ENCODE measurements around the gene ACBD7. TPM values are rescaled to one million over a fixed set of nuclear protein-coding genes. Genes with fewer than 3 reads are reported as not detected.

Gene ACBD7
- total RNA-seq, 1 experiment from 2014 or later = 10.0 TPM

DNA sequence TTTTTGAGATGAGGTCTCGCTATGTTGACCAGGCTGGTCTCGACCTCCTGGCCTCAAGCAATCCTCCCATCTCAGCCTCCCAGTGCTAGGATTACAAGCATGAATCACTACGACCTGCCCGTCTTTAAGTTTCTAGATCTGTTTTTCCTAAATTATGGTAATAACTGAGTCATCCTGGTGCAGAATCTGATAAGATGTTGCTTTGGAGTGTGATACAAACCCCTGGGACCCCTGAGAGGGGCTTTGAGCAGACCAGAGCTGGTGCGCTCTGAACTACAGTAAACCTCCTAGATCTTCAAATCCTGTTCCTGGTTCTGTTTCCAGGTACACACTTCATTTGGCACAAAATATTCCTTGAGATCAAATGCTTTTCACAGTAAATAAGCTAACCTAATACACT, 42.8 kb upstream of the ACBD7 start:
- Mint-ChIP-seq H3K36me3 (ENCODE audit: insufficient read depth, unreplicated experiment) (no peaks in the 10 kb centered on the region), H3K4me3 (ENCODE audit: low read depth, unreplicated experiment) (no peak overlapping the region), H3K9me3 (ENCODE audit: low read depth, unreplicated experiment) (no peaks in the 10 kb centered on the region), H3K27ac (ENCODE audit: unreplicated experiment) (no peak overlapping the region), H3K4me1 (ENCODE audit: low read depth, unreplicated experiment) (no peaks in the 10 kb centered on the region), H3K27me3 (ENCODE audit: unreplicated experiment) (no peaks in the 10 kb centered on the region)
- TF ChIP-seq, protein P1, sequence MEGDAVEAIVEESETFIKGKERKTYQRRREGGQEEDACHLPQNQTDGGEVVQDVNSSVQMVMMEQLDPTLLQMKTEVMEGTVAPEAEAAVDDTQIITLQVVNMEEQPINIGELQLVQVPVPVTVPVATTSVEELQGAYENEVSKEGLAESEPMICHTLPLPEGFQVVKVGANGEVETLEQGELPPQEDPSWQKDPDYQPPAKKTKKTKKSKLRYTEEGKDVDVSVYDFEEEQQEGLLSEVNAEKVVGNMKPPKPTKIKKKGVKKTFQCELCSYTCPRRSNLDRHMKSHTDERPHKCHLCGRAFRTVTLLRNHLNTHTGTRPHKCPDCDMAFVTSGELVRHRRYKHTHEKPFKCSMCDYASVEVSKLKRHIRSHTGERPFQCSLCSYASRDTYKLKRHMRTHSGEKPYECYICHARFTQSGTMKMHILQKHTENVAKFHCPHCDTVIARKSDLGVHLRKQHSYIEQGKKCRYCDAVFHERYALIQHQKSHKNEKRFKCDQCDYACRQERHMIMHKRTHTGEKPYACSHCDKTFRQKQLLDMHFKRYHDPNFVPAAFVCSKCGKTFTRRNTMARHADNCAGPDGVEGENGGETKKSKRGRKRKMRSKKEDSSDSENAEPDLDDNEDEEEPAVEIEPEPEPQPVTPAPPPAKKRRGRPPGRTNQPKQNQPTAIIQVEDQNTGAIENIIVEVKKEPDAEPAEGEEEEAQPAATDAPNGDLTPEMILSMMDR (IDR thresholded peaks at IDR 0.05; ENCODE audit: unreplicated experiment) = no peak
- no TSS peak for BruUV-seq (replicated peaks)
- intact Hi-C loops (cut with micrococcal nuclease; ENCODE audit: unreplicated experiment) = no loop called here
- CTCF ChIA-PET = interaction anchor here (0.6 kb wide), 1 partner anchor 16 kb away, joined by 3 read pairs; no protein-coding TSS in a partner anchor
- DNase-seq = no peak

DNA sequence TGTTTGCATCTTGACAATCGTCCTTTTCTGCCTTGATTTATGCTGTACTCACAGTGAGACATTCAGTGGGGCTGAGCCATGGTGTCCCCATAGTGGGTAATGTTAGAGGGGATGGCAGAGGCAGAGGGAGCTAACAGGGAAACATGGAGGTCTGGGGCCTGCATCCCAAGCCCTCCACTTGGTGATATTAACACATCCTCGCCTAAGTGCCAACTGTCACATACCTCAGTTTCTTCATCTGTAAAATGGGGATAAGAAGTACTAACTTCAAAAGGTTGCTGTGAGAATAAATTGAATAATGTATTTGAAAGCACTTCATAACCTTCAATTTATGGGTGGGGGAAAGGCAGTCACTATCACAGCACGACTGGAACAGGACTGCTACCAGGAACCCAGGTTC, 36.3 kb upstream of the ACBD7 start:
- no TSS peak for BruUV-seq (replicated peaks)
- no peaks in the 10 kb centered on the region for H3K27me3 Mint-ChIP-seq (ENCODE audit: unreplicated experiment)

DNA sequence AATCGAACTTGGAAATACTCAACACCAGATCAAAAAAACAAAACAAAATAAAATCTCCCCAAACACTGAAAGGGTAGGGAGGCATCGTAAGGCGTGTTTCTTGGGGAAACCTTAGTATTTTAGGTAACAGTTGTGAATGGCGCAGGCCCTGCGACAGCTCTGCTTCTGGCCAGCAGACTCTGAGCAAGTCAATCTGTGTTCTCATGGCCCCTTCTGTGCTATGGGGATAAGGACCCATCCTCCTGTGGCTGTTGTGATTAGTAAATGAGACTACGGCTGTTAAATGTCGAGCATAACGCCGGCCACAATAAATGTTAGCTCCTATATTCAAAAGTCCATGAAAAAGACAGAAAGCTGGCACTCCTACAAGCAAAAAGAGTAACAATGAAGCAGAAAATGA, 35.6 kb upstream of the ACBD7 start:
- no TSS peak for BruUV-seq (replicated peaks)
- Mint-ChIP-seq H3K27ac (ENCODE audit: unreplicated experiment) (no peak overlapping the region), H3K4me1 (ENCODE audit: low read depth, unreplicated experiment) (no peaks in the 10 kb centered on the region), H3K36me3 (ENCODE audit: insufficient read depth, unreplicated experiment) (no peaks in the 10 kb centered on the region), H3K9me3 (ENCODE audit: low read depth, unreplicated experiment) (no peaks in the 10 kb centered on the region), H3K4me3 (ENCODE audit: low read depth, unreplicated experiment) (no peak overlapping the region), H3K27me3 (ENCODE audit: unreplicated experiment) (no peaks in the 10 kb centered on the region)
- CTCF ChIA-PET = no interaction called here
- intact Hi-C loops (cut with micrococcal nuclease; ENCODE audit: unreplicated experiment) = no loop called here
- DNase-seq = no peak
- TF ChIP-seq, protein P1 (IDR thresholded peaks at IDR 0.05; ENCODE audit: unreplicated experiment) = no peak

More for the DNA sequence above, 36.3 kb upstream of the ACBD7 start:
- Mint-ChIP-seq H3K27ac (ENCODE audit: unreplicated experiment) (no peak overlapping the region), H3K4me1 (ENCODE audit: low read depth, unreplicated experiment) (no peaks in the 10 kb centered on the region), H3K9me3 (ENCODE audit: low read depth, unreplicated experiment) (no peaks in the 10 kb centered on the region), H3K36me3 (ENCODE audit: insufficient read depth, unreplicated experiment) (no peaks in the 10 kb centered on the region), H3K4me3 (ENCODE audit: low read depth, unreplicated experiment) (no peak overlapping the region)
- TF ChIP-seq, protein P1 (IDR thresholded peaks at IDR 0.05; ENCODE audit: unreplicated experiment) = no peak
- intact Hi-C loops (cut with micrococcal nuclease; ENCODE audit: unreplicated experiment) = no loop called here
- CTCF ChIA-PET = interaction anchor here (0.6 kb wide), 1 partner anchor 13 kb away, joined by 4 read pairs; no protein-coding TSS in a partner anchor
- no peak for DNase-seq

DNA sequence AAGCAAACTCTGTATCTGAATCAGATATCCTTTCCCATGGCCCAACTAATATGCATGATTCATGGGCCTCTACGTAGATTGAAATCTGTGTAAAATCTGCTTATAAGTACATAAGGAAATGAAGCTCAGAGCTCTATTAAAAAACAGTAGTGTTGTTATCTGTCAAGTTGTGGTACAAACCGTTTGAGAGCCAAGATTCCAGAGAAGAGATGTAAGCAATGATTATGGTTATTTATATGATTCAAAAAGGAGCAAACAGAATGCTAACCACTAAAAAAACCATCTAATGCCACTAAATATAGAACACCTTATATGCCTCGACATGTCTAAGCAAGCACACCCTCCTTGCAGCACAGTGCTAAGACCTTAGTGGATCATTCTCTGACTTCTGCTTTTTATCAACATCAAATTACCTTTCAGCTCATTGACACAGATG, 35.2 kb upstream of the ACBD7 start:
- H3K9me3 Mint-ChIP-seq (ENCODE audit: low read depth, unreplicated experiment) = no peaks in the 10 kb centered on the region
- TF ChIP-seq, protein P1 (IDR thresholded peaks at IDR 0.05; ENCODE audit: unreplicated experiment) = no peak
- H3K36me3 Mint-ChIP-seq (ENCODE audit: insufficient read depth, unreplicated experiment) = no peaks in the 10 kb centered on the region
- H3K27me3 Mint-ChIP-seq (ENCODE audit: unreplicated experiment) = no peaks in the 10 kb centered on the region
- H3K4me3 Mint-ChIP-seq (ENCODE audit: low read depth, unreplicated experiment) = no peak overlapping the region
- CTCF ChIA-PET = interaction anchor here (0.6 kb wide), 1 partner anchor 1349 kb away, joined by 3 read pairs; no protein-coding TSS in a partner anchor
- intact Hi-C loops (cut with micrococcal nuclease; ENCODE audit: unreplicated experiment) = no loop called here
- no TSS peak for BruUV-seq (replicated peaks)
- H3K27ac Mint-ChIP-seq (ENCODE audit: unreplicated experiment) = no peak overlapping the region
- DNase-seq = no peak
- H3K4me1 Mint-ChIP-seq (ENCODE audit: low read depth, unreplicated experiment) = no peaks in the 10 kb centered on the region

Measured in Calu3 (cell line).